Measurements from ENCODE around the gene EFHC2.

The EFHC2 gene

DNA sequence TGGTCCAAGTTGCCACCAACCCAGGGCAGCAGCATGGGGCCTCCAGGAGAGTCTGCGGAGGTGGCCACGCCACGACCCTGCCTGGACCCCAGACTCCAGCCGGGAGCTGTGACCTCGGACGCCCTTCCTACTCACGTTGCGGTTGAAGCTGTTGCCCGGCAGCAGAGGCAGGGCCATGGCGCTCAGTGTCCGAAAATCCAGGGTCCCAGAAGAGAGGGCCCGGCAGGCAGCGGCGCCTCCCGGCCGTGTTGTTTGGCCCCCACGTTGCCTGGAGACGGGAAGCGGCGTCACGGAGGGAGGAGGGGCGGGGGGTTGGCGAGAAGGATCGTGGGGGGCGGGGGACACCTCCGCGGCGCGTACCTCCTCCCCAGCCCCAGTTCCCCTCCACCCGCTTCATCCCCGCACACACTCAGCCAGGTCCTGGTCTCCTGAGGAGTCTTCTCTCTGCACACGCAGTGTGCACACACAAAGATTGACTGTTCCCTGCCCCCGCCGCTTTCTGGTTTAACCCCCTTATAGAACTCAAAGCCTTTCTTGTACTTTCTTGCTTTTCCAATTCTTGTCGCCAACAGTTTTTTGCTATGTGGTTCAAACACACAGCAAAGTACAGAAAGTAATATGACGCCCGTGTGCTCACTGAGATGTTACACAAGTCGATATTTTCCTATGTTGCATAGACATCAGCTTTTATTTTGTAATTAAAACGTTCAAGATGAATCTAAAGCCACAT is at the start of gene EFHC2:
Gene EFHC2, minus strand, starts transcription at position 261 of the 730 bp plus-strand sequence. Its CDS starts 84 bp downstream, at position 177.
- peak; percentile 61 for DNase-seq

DNA sequence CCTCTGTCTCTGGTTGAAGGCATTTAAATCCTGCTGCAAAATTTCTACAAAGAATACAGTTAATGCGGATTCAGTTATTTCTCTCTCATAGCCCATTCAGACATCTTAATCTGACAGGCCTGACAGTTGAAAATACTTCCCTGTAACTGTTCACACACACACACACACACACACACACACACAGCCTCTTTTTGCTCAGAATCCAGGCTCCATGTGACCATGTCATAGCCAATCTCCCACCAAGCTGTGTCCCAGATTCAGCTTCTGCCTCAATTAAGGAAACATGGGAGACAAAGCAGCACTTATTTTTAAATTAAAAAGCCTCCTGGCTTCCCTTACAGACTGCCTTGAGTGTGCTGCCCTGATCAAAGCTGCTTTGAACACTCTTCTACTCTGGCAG is 49.3 kb upstream of the EFHC2 start:
- DNase-seq = peak; percentile 63

DNA sequence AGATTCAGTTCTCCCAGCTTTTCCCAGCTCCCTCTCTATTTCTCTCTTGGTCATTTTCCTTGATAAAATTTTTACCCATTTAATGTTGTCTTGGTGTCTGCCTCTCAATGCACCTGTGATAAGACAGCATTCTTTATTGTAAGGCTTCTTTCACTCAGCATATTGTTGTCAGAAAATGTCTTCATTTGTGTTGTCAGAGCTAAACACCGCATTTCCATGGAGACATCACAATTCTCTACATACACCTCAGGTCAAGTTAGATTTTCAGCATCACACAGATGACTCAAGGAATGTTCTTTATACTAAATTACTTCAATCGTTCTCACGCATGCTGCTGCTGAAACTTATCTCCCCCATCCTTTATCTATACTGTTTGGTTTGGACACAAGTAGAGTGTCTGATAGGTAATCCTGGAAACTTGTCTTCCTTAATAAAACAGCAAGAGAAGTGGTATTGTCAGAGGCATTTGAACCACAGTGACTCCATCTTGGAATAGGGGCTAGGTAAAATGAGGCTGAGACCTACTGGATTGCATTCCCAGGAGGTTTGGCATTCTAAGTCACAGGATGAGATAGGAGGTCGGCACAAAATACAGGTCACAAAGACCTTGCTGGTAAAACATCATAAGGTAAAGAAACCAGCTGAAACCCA is 41.3 kb upstream of the EFHC2 start:
- no peak for DNase-seq

DNA sequence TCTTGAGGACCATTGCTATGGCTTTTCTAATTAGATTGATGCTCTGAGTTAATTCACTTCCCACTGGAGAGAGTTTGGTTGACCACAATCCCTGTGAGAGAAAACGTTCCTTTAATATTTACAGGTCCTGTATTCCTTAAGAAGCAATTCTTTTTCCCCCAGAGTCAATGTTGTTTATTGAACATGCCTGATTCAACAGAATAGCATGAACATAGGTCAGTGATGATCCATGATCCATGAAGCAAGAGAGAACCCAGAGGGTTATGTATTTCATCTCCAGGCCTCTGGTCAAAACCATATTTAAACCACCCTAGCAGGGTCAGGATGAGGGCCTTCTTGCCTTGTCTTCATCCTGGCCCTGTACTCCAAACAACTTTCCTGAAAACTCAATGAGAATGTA is 39.4 kb upstream of the EFHC2 start:
- DNase-seq = no peak

DNA sequence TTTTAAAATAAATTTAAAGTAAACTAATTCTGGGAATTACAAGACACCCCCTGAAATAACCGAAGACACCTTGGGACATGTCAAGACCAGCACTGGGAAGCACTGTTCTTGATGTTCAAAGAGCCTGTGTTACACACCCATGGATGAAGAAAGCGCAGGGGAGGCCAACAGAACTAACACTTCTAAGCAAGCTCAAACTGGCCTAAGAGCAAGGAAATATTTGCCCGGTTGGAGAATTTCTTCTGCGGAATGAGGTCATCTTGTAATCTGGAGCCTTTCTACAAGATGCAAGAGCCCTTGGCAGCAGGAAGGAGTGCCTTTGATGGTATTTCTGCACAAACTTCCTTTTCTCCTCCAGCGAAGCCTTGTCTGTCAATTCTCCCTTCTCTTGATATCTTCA is 9.3 kb upstream of the EFHC2 start:
- DNase-seq = no peak

- DNase-seq = no peak
Measured at GRCh38 chrX:44349561-44349960, 6.1 kb upstream of the EFHC2 start.

- DNase-seq = peak; percentile 11
Measured at GRCh38 chrX:44344687-44345086, 1.2 kb upstream of the EFHC2 start.

DNA sequence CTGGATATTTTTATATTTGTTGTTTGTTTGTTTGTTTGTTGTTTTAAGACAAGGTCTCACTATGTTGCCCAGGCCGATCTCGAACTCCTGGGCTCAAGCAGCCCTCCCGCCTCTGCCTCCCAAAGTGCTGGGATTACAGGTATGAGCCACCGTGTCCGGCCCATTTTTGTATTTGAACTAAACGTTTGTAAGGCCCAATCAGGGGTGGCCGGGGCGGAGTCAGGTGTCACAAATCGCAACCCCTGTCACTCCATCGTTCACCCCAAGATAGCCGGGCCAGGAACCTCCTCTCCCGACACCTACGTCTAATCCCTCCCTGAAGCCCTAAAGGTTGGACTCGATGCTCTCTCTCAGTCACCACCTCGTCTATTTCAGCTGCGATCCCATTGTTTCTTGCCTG is 722 bp upstream of the EFHC2 start:
- DNase-seq = no peak

- DNase-seq = no peak
Measured at GRCh38 chrX:44342866-44343265, 606 bp downstream of the EFHC2 start.

DNA sequence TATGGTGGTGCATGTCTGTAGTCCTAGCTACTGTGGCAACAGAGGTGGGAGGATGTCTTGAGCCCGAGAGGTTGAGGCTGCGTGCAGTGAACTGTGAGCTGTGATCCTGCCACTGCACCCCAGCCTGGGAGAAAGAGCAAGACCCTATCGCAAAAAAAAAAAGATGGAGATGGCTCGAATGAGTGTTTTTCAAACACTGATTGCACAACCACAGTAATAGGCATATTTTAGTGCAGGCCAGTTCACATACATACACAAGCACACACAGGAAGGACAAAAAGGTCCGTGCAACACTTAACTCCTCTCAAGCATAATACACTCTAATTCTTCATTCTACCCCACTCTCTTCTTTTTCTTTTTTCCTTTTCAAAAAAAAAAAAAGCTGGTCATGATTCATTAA is 5.1 kb downstream of the EFHC2 start:
- DNase-seq = no peak

GRCh38 chrX:44332437-44332836 is 11.0 kb downstream of the EFHC2 start:
- no peak for DNase-seq

DNA sequence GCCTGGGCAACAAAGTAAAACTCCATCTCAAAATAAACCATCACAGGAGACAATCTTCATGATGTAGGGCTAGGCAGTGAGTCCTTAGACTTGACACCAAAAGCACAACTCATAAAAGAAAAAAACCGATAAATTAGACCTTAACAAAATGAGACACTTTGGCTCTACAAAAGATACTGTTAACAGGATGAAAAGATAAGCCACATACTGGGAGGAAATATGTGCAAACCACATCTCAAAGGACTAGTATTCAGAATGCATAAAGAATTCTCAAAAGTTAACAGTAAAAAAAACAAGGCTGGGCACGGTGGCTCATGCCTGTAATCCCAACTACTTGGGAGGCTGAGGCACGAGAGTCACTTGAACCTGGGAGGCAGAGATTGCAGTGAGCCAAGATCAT is 13.2 kb downstream of the EFHC2 start:
- no peak for DNase-seq

DNA sequence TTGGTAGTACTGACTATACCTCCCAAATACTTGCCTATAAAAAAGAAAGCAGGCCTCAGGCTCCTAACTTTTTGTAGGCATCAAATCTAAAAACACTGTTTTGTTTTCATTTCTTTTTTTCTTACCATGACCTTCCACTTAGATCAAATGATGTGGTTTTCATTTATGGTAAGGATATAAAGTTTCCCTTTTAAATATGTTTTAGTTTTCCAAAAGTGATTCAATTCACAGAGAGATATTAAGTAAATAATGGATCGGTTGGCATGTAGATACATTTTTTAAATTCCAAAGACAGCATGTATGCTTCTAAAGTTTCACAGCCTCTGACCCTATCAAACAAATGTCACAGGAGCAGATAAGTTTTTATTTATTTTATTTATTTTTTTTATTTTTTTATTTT is 23.9 kb downstream of the EFHC2 start:
- no peak for DNase-seq

GRCh38 chrX:44317181-44317580 is 26.3 kb downstream of the EFHC2 start:
- no peak for DNase-seq

GRCh38 chrX:44314808-44315207 is 28.7 kb downstream of the EFHC2 start:
- no peak for DNase-seq

DNA sequence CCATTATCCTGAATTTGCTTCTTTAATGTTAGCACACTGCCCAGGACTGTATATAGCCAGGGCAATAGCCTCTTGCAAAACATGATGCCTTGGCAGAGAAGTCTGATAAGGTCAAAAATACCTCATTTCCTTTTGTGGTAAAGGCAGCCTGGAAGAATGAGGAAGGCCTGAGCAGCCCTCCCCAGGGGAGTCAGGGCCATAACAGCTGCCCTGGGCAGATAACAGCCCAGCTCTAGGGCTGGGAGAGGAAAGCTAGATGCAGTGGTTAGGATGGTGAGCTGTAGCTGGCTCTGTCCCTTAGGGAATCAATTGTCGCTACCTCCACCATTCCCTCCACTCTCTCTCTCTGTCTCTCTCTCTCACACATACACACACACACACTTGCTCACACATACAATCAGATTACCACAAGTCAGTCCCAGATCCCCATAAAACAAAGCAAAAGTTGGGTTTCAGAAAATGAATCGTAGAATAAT is 29.2 kb downstream of the EFHC2 start:
- DNase-seq = no peak

GRCh38 chrX:44312421-44312820 is 31.1 kb downstream of the EFHC2 start:
- no peak for DNase-seq

DNA sequence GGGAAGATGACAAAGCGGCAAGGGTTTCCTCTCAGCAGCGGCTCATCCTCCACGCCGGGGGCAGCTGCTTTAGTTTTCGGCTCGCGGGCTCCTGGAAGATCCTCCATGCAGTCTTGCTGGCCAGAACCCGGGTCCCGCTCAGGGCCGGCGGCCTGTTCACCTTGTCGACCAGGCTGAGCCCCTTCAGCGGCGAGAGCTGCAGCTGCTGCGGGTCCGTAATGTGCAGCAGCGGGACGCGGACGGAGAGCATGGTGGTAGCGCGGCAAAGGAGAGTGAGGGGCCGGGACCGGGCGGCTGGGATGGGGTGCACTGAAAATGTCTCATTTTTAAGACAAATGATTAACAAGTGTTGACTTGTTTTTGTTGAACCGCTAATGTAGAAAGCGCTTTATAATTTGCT is 33.2 kb downstream of the EFHC2 start:
- no peak for DNase-seq

DNA sequence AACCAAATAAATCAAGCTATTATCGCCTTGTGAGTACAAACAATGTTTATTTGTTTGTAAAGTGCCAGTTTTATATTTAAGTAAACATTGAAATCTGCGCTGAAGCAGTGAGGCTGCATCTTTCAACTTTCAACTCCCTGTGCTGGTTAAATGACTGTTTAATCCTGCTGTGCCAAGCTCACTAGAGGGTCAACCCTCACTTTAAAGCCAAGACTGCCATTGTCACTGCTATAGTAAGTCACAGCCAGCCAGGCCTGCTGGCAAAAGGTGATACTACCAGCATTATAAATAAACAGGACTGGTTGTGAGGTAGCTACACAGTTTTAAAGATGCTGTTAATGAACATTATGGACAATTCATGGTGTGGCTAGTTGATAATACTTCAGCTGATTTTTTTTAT is 34.6 kb downstream of the EFHC2 start:
- no peak for DNase-seq

- no peak for DNase-seq
Measured at GRCh38 chrX:44306356-44306755, 37.1 kb downstream of the EFHC2 start.

DNA sequence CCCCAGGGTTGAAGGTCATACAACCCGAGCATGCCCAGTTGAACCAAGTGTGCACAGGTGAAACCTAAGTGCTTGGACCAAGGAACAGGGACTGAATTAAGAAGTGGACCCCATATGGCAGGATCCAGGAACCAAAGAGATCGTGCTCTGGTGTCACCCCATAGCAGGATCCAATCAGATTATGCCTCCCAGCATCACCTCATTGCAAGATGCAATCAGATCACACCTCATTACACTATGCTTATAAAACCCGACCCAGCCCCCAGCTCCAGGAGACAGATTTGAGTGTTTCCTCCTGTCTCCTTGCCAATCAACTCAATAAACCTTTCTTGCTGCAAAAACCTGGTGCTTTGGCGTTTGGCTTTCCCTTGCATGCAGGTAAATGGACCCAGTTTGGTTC is 37.6 kb downstream of the EFHC2 start:
- no peak for DNase-seq

GRCh38 chrX:44303119-44303518 is 40.4 kb downstream of the EFHC2 start:
- DNase-seq = no peak

DNA sequence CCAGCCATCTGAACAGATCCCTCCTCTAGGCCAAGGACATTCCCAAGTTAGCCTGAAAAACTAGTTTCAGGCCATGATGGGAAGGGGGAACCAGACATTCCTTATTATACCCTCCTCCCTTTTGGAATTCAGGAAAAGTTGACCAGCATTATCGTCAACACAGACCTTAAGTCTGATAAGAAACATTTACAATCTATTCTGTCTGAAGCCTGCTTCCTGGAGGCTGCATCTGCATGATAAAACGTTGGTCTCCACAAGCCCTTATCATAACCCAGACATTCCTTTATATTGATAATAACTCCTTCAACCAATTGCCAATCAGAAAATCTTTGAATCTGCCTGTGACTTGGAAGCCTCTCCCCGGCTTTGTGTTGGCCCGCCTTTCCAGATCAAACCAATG is 44.3 kb downstream of the EFHC2 start:
- no peak for DNase-seq

DNA sequence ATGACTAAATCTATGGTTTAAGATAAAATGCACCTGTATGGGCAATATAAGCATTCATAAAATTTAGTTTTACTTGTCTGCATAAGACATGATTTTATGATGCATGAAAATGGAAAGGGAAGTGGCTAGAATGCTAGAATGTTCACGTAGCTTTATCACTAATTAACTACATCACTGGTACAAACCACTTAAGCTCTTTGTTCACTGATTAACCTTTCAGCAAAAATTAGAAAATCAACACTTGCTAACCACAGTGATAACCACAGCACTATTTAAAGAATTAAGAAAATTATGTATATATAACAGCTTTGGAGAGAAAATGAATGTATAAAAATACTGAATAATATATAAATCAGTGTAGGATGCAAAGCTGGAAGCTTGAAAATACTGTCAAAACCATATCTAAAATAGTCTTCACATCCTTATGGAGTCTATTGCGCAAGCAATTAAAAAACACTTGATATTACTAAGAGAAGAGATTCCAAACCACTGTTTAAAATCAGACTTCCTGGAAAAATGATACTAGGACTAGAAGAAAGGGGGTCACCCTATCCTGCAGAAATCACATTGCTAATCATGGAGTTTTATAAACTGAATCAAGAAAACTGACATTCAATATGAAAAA is 51.9 kb downstream of the EFHC2 start:
- DNase-seq = no peak
